Brain microvascular endothelial cell (primary cell): ENCODE results near the gene TRIM54.

ENCODE experiments used
- DNase-seq: peaks from one replicate; pipeline ENCODE4 v3.0.0-alpha.2; 2020
- H3K27ac ChIP-seq: fragments of 250-450 bp; sonication (Bioruptor Pico); 2 replicates; pipeline ENCODE4 v1.5.1; 2020; ENCODE audit warnings: mild to moderate bottlenecking, moderate library complexity
- H3K27me3 ChIP-seq: fragments of 250-450 bp; sonication (Bioruptor Pico); replicated peaks from 2 replicates; pipeline ENCODE4 v1.5.1; 2020; ENCODE audit warnings: mild to moderate bottlenecking
- H3K36me3 ChIP-seq: fragments of 250-450 bp; sonication (Bioruptor Pico); replicated peaks from 2 replicates; pipeline ENCODE4 v1.5.1; 2020; ENCODE audit warnings: mild to moderate bottlenecking
- H3K4me3 ChIP-seq: 2 replicates; pipeline ENCODE4 v1.5.1; 2011; ENCODE audit warnings: low read depth, mild to moderate bottlenecking, control low read depth, low read length, moderate library complexity
- CTCF ChIP-seq: IDR thresholded peaks from 2 replicates; pipeline ENCODE4 v1.5.1; 2011; ENCODE audit warnings: low read depth, mild to moderate bottlenecking, moderate library complexity, low read length, control low read depth, inconsistent platforms; ENCODE audit errors: missing control alignments
- in situ Hi-C: cut with HindIII; loops from 2 replicates; pipeline ENCODE4 v1.10.0; 2017; ENCODE audit warnings: low sequenced_read_pairs, low pct_ligation_motif_present

Gene TRIM54

GRCh38 chr2:27275211-27276150 is 6.7 kb upstream of the TRIM54 start, which contains the start of gene DNAJC5G:
Gene DNAJC5G, plus strand, starts transcription at chr2:27275433. Its CDS starts 1,296 bp downstream, at chr2:27276729.
- no peak for TF ChIP-seq CTCF
- Histone ChIP-seq H3K27ac (no peak within 1 kb of the TSS), H3K4me3 (no peak within 1 kb of the TSS), H3K36me3 (no peaks in the 10 kb centered on the region), H3K27me3 (peaks cover 6% of the 10 kb centered on the region)
- DNase-seq, result no peak
- in situ Hi-C loops, result loop anchor here (25.0 kb wide), 1 partner anchor 163 kb away; the partner anchor contains the start of genes ABHD1 and CGREF1

- in situ Hi-C loops, result loop anchor here (25.0 kb wide), 1 partner anchor 166 kb away; the partner anchor contains the start of genes ABHD1 and CGREF1
- Histone ChIP-seq H3K27me3 (peaks cover 11% of the 10 kb centered on the region), H3K4me3 (no peak overlapping the region), H3K27ac (no peak overlapping the region), H3K36me3 (no peaks in the 10 kb centered on the region)
- no peak for TF ChIP-seq CTCF
- no peak for DNase-seq
These were observed 4.2 kb upstream of the TRIM54 start for GRCh38 chr2:27278010-27278409.

DNA sequence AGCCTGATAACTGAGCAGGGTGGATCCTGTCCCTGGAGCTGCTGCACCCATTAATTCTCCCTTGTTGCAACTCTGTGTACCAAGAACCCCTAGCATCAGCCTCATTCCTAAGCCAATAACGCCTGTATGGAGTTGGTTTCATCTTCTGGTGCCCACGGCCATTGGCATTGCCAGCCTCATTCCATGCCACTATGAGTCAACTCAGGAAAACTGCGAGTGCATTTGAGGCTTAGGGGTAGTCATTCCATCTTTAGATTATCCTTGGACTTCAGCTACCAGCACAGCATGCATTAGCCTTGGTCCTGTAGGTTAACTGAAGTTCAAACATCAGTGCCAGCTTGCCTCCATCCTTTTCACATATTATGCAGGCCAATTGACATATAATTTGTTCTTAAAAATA is 1.4 kb upstream of the TRIM54 start:
- in situ Hi-C loops, result loop anchor here (25.0 kb wide), 1 partner anchor 169 kb away; the partner anchor contains the start of genes ABHD1 and CGREF1

GRCh38 chr2:27281442-27281841 is 787 bp upstream of the TRIM54 start:
- no peak overlapping the region for H3K4me3 ChIP-seq
- H3K36me3 ChIP-seq, result no peaks in the 10 kb centered on the region
- in situ Hi-C loops, result loop anchor here (25.0 kb wide), 1 partner anchor 169 kb away; the partner anchor contains the start of genes ABHD1 and CGREF1
- no peak for DNase-seq
- no peak overlapping the region for H3K27ac ChIP-seq
- no peak for TF ChIP-seq CTCF
- peaks cover 16% of the 10 kb centered on the region for H3K27me3 ChIP-seq

More for the DNA sequence above, 1.4 kb upstream of the TRIM54 start:
- TF ChIP-seq CTCF, result no peak
- Histone ChIP-seq H3K27ac (no peak overlapping the region), H3K27me3 (peaks cover 16% of the 10 kb centered on the region), H3K36me3 (no peaks in the 10 kb centered on the region), H3K4me3 (no peak overlapping the region)
- no peak for DNase-seq

DNA sequence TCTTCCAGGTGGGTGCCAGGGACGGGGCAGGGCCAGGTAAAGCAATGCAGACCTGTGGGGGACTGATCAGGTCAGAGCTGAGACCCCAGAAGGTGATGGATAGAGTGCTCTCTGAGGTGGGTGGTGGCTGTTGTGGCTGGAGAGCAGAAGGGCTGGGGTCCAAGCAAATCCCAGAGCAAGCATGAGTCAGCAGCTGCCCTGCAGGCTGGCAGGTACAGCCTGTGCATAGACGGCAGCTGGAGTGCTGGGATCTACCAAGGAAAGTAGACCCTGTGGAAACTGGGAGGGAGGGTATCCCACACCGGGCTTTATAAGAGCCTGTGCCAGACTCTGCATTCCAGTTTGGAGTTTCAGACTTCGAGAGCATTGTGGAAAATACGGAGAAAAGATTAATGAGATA is 663 bp downstream of the TRIM54 start:
- in situ Hi-C loops, result loop anchor here (25.0 kb wide), 1 partner anchor 171 kb away; the partner anchor contains the start of genes ABHD1 and CGREF1
- DNase-seq, result no peak
- no peak for TF ChIP-seq CTCF
- Histone ChIP-seq H3K27ac (no peak overlapping the region), H3K27me3 (peaks cover 18% of the 10 kb centered on the region), H3K36me3 (no peaks in the 10 kb centered on the region), H3K4me3 (no peak overlapping the region)
